Transverse colon (tissue), 4 donors: Measurements from ENCODE around the gene MMP11.

ENCODE experiments used
- CTCF ChIP-seq, 5 experiments: fragments of 200-600 bp in 3 of 5; fragments of 450-650 bp in 2 of 5; sonication (generic) in 3 of 5; IDR thresholded peaks; 1 replicate in 2 of 5; 2 replicates in 3 of 5; pipeline ENCODE4 v1.5.1; 2016 to 2017; ENCODE audit warnings: antibody characterized with exemption in 5 of 5, inconsistent platforms in 3 of 5, mild to moderate bottlenecking in 2 of 5, moderate library complexity in 1 of 5
- POLR2A ChIP-seq: fragments of 450-650 bp; IDR thresholded peaks from one replicate; pipeline ENCODE4 v1.6.1; 2016; ENCODE audit warnings: antibody characterized with exemption, mild to moderate bottlenecking, moderate library complexity
- POLR2AphosphoS5 ChIP-seq, 3 donors: sonication (generic); formaldehyde crosslinking; IDR thresholded peaks; one replicate each; pipeline ENCODE4 v1.6.1; 2016; ENCODE audit warnings: antibody characterized with exemption in 3 of 3

- TF ChIP-seq POLR2A: no peak
- no peak for TF ChIP-seq CTCF (IDR thresholded peaks at IDR 0.05)
- TF ChIP-seq POLR2AphosphoS5 (IDR thresholded peaks at IDR 0.05): no peak
These were observed 59.8 kb downstream of the MMP11 start for GRCh38 chr22:23832226-23833016.
